Endodermal cell (in vitro differentiated cells): ENCODE data around the gene AOPEP. TPM values are rescaled to one million over a fixed set of nuclear protein-coding genes. Genes with fewer than 3 reads are reported as not detected.
A peak's percentile ranks its signal among the peaks of the same experiment; 100 is the strongest.

Source experiments
- DNase-seq: peaks from one replicate; pipeline ENCODE4 v3.0.0-alpha.2; 2017
- H3K27ac ChIP-seq: 2 replicates; pipeline ENCODE4 v1.5.1; 2013; ENCODE audit warnings: mild to moderate bottlenecking, low read depth, low read length, moderate library complexity
- H3K27me3 ChIP-seq: 2 replicates; pipeline ENCODE4 v1.6.1; 2013; ENCODE audit warnings: mild to moderate bottlenecking, low read length, moderate library complexity; ENCODE audit not compliant: insufficient read depth, control insufficient read depth, poor library complexity, severe bottlenecking
- H3K36me3 ChIP-seq: 2 replicates; pipeline ENCODE4 v1.7.0; 2013; ENCODE audit warnings: mild to moderate bottlenecking, low read length, moderate library complexity; ENCODE audit not compliant: control insufficient read depth, insufficient read depth
- H3K4me1 ChIP-seq: one replicate; pipeline ENCODE4 v1.7.0; 2013; ENCODE audit warnings: low read length; ENCODE audit not compliant: control insufficient read depth, insufficient read depth
- H3K4me3 ChIP-seq: 2 replicates; pipeline ENCODE4 v1.5.1; 2013; ENCODE audit warnings: mild to moderate bottlenecking, low read length, moderate library complexity
- H3K9ac ChIP-seq: 2 replicates; pipeline ENCODE4 v1.6.1; 2013; ENCODE audit warnings: mild to moderate bottlenecking, low read length, moderate library complexity; ENCODE audit not compliant: poor library complexity, severe bottlenecking; ENCODE audit errors: extremely low read depth
- H3K9me3 ChIP-seq: 2 replicates; pipeline ENCODE4 v1.6.1; 2013; ENCODE audit warnings: mild to moderate bottlenecking, low read length, moderate library complexity; ENCODE audit not compliant: control insufficient read depth
- H3K27ac Mint-ChIP-seq: 2 replicates; pipeline ENCODE4 v1.8.0; 2020; ENCODE audit warnings: mixed read lengths
- H3K27me3 Mint-ChIP-seq: 2 replicates; pipeline ENCODE4 v1.8.0; 2021; ENCODE audit warnings: mild to moderate bottlenecking, mixed read lengths; ENCODE audit not compliant: insufficient read depth
- H3K36me3 Mint-ChIP-seq: 2 replicates; pipeline ENCODE4 v1.8.0; 2020; ENCODE audit warnings: low read depth, mixed read lengths
- H3K4me1 Mint-ChIP-seq: 2 replicates; pipeline ENCODE4 v1.8.0; 2020; ENCODE audit warnings: mixed read lengths
- H3K4me3 Mint-ChIP-seq: 2 replicates; pipeline ENCODE4 v1.8.0; 2020; ENCODE audit warnings: mild to moderate bottlenecking, moderate library complexity, mixed read lengths
- H3K9me3 Mint-ChIP-seq: 2 replicates; pipeline ENCODE4 v1.8.0; 2020; ENCODE audit warnings: mild to moderate bottlenecking, mixed read lengths
- CTCF ChIP-seq: fragments of 200-600 bp; sonication (generic); conservative IDR thresholded peaks from 2 replicates; pipeline ENCODE4 v1.5.0; 2021; ENCODE audit warnings: antibody characterized with exemption, mild to moderate bottlenecking
- WGBS, 2 experiments: methylation state at CpG; one replicate each; pipeline versions ENCODE4 v1.1.5 to v1.1.7; 2013; ENCODE audit warnings: missing lambda C conversion rate in 2 of 2, mixed read lengths in 1 of 2; ENCODE audit not compliant: insufficient coverage in 1 of 2, insufficient read length in 1 of 2; 5-methylcytosine and 5-hydroxymethylcytosine counted together
- total RNA-seq, 2 donors: library from RNA; stranded (reverse); fragmentation: NEBNext Ultra II Directional in 1 of 2; extraction: Animal tissue kit (Norgen Biotek cat#: 25700) in 1 of 2; gene quantifications; 2 replicates in 1 of 2; 3 replicates in 1 of 2; pipeline ENCODE4 v1.2.1, GENCODE V29; 2021

Gene AOPEP
- total RNA-seq, 2 donors from 2014 or later, result 23.4 to 33.7 TPM

- Histone ChIP-seq H3K4me1 (no peaks in the 10 kb centered on the region), H3K27me3 (no peaks in the 10 kb centered on the region), H3K4me3 (no peak overlapping the region), H3K9me3 (no peaks in the 10 kb centered on the region), H3K36me3 (peaks cover 49% of the 10 kb centered on the region), H3K9ac (no peak overlapping the region), H3K27ac (no peak overlapping the region)
- Mint-ChIP-seq H3K4me3 (no peak overlapping the region), H3K27me3 (no peaks in the 10 kb centered on the region), H3K27ac (no peak overlapping the region), H3K9me3 (no peaks in the 10 kb centered on the region), H3K36me3 (peaks cover 40% of the 10 kb centered on the region), H3K4me1 (no peaks in the 10 kb centered on the region)
- DNase-seq, result no peak
- WGBS, 2 experiments, result 95 to 100% methylated on average over 1 to 2 of the region's 2 CpGs
- TF ChIP-seq CTCF, result no peak
Observed at GRCh38 chr9:94798708-94799107, 72.2 kb downstream of the AOPEP start.

- Histone ChIP-seq H3K9ac (no peak overlapping the region), H3K27ac (no peak overlapping the region), H3K4me3 (no peak overlapping the region), H3K4me1 (no peaks in the 10 kb centered on the region), H3K27me3 (no peaks in the 10 kb centered on the region), H3K36me3 (peaks cover 38% of the 10 kb centered on the region), H3K9me3 (no peaks in the 10 kb centered on the region)
- DNase-seq, result peak; percentile 13
- 84 to 93% methylated on average over 6 to 9 of the region's 9 CpGs for WGBS, 2 experiments
- no peak overlapping the region for H3K4me3 Mint-ChIP-seq
- H3K27ac Mint-ChIP-seq, result no peak overlapping the region
- H3K4me1 Mint-ChIP-seq, result no peaks in the 10 kb centered on the region
- no peak for TF ChIP-seq CTCF
- peaks cover 30% of the 10 kb centered on the region for H3K36me3 Mint-ChIP-seq
- no peaks in the 10 kb centered on the region for H3K27me3 Mint-ChIP-seq
- H3K9me3 Mint-ChIP-seq, result no peaks in the 10 kb centered on the region
Observed at GRCh38 chr9:94799578-94800264, 73.2 kb downstream of the AOPEP start.

DNA sequence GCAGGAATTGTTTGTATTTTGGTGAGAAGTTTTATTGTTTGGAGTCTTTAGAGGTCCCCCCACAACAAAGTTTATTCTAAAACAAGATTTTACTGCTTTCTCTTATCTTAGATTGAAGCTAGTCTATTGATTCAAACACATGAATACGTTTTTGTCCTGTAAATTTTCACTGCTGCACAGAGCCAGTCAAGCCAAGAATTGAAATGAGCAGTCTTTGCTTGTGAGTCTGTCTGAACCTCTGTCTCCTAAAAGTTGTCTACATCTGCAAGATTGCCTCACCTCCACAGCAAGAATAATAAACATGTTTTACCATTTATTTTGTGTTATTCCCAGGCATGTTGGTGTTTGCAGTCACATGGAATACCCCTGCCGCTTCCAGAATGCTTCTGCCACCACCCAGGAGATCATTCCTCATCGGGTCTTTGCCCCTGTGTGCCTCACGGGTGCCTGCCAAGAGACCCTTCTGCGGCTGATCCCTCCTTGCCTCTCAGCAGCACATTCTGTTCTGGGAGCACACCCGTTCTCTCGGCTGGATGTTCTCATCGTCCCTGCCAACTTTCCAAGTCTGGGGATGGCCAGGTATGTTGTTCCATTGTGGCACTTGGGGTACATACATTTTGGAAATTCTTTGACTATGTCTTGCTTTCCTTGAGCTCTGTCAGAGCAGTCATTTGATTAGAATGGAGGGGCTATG, 74.1 kb downstream of the AOPEP start:
- no peaks in the 10 kb centered on the region for H3K9me3 Mint-ChIP-seq
- no peak overlapping the region for H3K27ac Mint-ChIP-seq
- H3K36me3 Mint-ChIP-seq, result peaks cover 22% of the 10 kb centered on the region
- Histone ChIP-seq H3K9me3 (no peaks in the 10 kb centered on the region), H3K36me3 (peaks cover 30% of the 10 kb centered on the region), H3K27me3 (no peaks in the 10 kb centered on the region), H3K9ac (no peak overlapping the region), H3K27ac (no peak overlapping the region), H3K4me1 (no peaks in the 10 kb centered on the region), H3K4me3 (no peak overlapping the region)
- peak; percentile 21 for DNase-seq
- 93 to 95% methylated on average over 5 to 8 of the region's 8 CpGs for WGBS, 2 experiments
- no peaks in the 10 kb centered on the region for H3K4me1 Mint-ChIP-seq
- TF ChIP-seq CTCF, result no peak
- H3K27me3 Mint-ChIP-seq, result no peaks in the 10 kb centered on the region
- H3K4me3 Mint-ChIP-seq, result no peak overlapping the region
